GM12874 (cell line): ENCODE results near the gene ODAD3.

Experiments used
- CTCF ChIP-seq: IDR thresholded peaks from 2 replicates; pipeline ENCODE4 v1.5.1; 2011; ENCODE audit warnings: low read depth, mild to moderate bottlenecking, control low read depth, low read length, moderate library complexity; ENCODE audit not compliant: insufficient read depth

The ODAD3 gene

DNA sequence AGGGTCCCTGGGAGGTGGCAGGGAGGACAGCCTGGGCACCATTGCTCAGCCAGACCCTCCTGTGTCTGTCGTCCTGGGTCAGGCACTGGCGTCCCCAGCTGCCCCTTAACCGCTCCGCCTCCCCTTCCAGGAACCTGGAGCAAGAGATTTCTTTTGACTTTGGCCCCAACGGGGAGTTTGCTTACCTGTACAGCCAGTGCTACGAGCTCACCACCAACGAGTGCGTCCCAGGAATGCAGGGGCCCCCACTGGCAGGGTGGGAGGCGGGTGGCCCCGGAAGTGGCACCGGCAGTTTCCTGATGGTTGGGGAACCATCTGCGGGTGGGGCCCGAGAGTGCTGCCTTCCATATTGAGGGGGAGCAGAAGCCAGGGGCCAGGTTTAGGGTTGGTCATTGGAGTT is 13.5 kb upstream of the ODAD3 start:
- no peak for TF ChIP-seq CTCF

DNA sequence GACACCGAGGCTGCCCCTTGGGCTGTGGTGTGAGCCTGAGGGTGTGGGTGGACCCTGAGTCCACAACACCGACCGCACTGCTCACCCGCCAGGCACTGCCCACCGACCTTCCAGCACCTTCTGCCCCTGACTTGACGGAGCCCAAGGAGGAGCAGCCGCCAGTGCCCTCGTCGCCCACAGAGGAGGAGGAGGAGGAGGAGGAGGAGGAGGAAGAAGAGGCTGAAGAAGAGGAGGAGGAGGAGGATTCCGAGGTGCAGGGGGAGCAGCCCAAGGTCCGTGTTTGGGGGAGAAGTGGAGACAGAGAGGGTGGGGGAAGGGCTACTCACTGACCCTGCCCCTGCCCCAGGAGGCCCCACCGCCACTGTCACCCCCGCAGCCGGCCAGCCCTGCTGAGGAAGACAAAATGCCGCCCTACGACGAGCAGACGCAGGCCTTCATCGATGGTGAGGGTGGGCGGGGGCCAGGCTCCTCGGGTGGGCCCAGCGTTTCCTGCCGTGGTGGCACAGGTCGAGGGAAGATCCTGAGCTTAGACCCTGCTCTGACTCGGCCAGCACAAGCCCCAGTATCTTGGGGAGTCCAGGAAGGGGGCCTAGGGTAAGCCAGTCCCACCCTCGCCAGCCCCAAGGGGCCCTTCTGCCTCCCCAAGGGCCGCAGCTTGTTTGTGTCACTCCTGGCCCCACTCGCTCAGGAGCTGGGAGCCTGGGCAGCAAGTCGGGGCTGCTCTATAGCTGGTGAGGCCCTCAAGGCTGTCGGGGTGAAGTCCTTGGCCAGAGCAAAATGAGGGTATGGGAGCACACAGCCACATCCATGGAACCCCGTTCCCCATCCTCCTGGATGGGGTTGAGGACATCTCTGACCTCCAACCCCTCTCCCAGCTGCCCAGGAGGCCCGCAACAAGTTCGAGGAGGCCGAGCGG is 12.7 kb upstream of the ODAD3 start:
- TF ChIP-seq CTCF = no peak

DNA sequence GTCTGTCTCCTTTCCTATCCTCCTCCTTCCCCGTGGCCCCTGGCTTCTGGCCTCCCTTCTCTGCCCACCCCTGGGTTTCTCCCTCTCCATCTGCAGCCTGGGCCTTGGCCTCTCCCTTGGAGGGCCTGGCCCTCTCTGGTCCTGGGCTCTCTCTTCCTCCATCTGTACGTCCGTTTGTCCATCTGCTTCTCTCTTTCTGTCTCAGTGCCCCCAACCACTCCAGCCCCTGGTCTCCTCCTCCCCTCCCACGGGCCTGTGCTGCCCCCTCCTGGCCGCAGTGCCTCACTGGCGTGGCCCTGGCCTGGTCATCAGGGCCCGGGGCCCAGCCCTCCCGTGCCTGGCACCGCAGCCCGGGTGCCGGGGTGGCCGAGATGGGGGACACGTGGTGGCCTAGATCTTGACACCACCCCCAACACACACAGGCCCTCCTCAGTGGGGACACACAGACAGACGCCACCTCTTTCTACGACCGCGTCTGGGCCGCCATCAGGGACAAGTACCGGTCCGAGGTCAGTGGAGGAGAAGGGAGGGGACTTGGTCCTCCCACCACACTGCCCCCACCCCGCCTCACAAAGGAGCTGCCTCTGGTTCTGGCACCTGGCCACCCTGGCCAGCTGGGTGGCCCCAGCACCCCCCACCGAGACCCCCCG is 11.9 kb upstream of the ODAD3 start:
- peak; percentile 82 for TF ChIP-seq CTCF

- TF ChIP-seq CTCF = no peak
Measured at GRCh38 chr19:11446271-11446651, 11.3 kb upstream of the ODAD3 start.

DNA sequence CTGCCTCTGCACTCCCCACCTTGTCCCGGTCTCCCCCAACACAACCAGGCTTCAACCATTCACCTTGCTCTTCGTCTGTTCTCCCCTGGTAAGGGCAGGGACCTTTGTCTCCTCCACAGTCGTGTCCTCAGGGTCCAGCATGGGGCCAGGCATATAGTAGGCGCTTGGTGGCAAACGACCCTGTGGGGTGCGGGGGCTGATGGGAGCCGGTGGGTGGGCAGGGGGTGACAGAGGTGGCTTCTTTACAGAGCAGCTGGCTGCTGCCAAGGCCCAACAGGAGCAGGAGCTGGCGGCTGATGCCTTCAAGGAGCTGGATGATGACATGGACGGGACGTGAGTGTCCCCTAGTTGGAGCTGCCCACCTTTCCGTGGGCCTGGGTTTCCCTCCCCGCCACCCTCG is 10.2 kb upstream of the ODAD3 start:
- TF ChIP-seq CTCF = no peak

- TF ChIP-seq CTCF = no peak
Measured at GRCh38 chr19:11444059-11444458, 9.1 kb upstream of the ODAD3 start.

- no peak for TF ChIP-seq CTCF
Measured at GRCh38 chr19:11437955-11438354, 3.0 kb upstream of the ODAD3 start.
